Stimulated activated naive CD8-positive, alpha-beta T cell treated with anti-CD3 and anti-CD28 coated beads, Interleukin-15, amount 100 ng/mL, for 72 hours (primary cell): ENCODE data around the gene ETFBKMT.
"Not testable (repeated sequence)": the region's sequence is repeated elsewhere in the genome, so short reads cannot be mapped to it uniquely, and the experiment has no call there.

Experiments used
- ATAC-seq: fragments of 150-1000 bp; cut with Tn5 transposase; 2 replicates; pipeline ENCODE4 v1.10.0; 2021; ENCODE audit warnings: mild to moderate bottlenecking, moderate library complexity
- DNase-seq, 2 donors: peaks; one replicate each; pipeline ENCODE4 v3.0.0; 2021 to 2022
- H3K27ac Mint-ChIP-seq, 2 donors: one replicate each; pipeline ENCODE4 v1.8.0; 2022; ENCODE audit warnings: mild to moderate bottlenecking in 2 of 2, mixed read lengths in 2 of 2, moderate library complexity in 2 of 2
- H3K27me3 Mint-ChIP-seq: one replicate; pipeline ENCODE4 v1.8.0; 2022; ENCODE audit warnings: mixed read lengths
- H3K4me1 Mint-ChIP-seq: one replicate; pipeline ENCODE4 v1.8.0; 2022; ENCODE audit warnings: mild to moderate bottlenecking, mixed read lengths
- H3K4me3 Mint-ChIP-seq, 2 donors: one replicate each; pipeline ENCODE4 v1.8.0; 2022; ENCODE audit warnings: mild to moderate bottlenecking in 2 of 2, mixed read lengths in 2 of 2, moderate library complexity in 1 of 2
- H3K9me3 Mint-ChIP-seq, 2 donors: one replicate each; pipeline ENCODE4 v1.8.0; 2022; ENCODE audit warnings: mixed read lengths in 2 of 2

ETFBKMT gene

GRCh38 chr12:31685801-31686200, 26.3 kb downstream of the ETFBKMT start:
- DNase-seq (no peak), ATAC-seq (no peak)
- Mint-ChIP-seq H3K27me3 (no peaks in the 10 kb centered on the region), H3K9me3 (peaks cover 8 to 14% of the 10 kb centered on the region in 2 donors), H3K27ac (no peak overlapping the region), H3K4me3 (no peak overlapping the region), H3K4me1 (peaks cover 11% of the 10 kb centered on the region)

GRCh38 chr12:31687101-31687527, 27.6 kb downstream of the ETFBKMT start:
- no peak for ATAC-seq
- Mint-ChIP-seq H3K9me3 (peaks cover 7 to 12% of the 10 kb centered on the region in 2 donors), H3K4me1 (peaks cover 9% of the 10 kb centered on the region), H3K27me3 (no peaks in the 10 kb centered on the region), H3K27ac (no peak overlapping the region), H3K4me3 (no peak overlapping the region)
- DNase-seq: no peak

GRCh38 chr12:31689921-31690320, 30.4 kb downstream of the ETFBKMT start:
- ATAC-seq, DNase-seq, H3K27ac Mint-ChIP-seq, H3K4me3 Mint-ChIP-seq, H3K4me1 Mint-ChIP-seq, H3K27me3 Mint-ChIP-seq, H3K9me3 Mint-ChIP-seq: not testable (repeated sequence)

GRCh38 chr12:31702047-31702446, 42.6 kb downstream of the ETFBKMT start:
- ATAC-seq (no peak), DNase-seq (no peak)
- no peak overlapping the region for H3K4me3 Mint-ChIP-seq
- peaks cover 24% of the 10 kb centered on the region for H3K4me1 Mint-ChIP-seq
- H3K27me3 Mint-ChIP-seq: no peaks in the 10 kb centered on the region
- no peak overlapping the region for H3K27ac Mint-ChIP-seq
- H3K9me3 Mint-ChIP-seq: peaks cover 0 to 8% of the 10 kb centered on the region in 2 donors

- DNase-seq (no peak), ATAC-seq (no peak)
- Mint-ChIP-seq H3K4me1 (peaks cover 24% of the 10 kb centered on the region), H3K9me3 (peaks cover 12 to 41% of the 10 kb centered on the region in 2 donors), H3K27ac (peak overlapping the region in 1 of 2 donors; percentile 51), H3K4me3 (no peak overlapping the region), H3K27me3 (no peaks in the 10 kb centered on the region)
Observed at GRCh38 chr12:31705621-31706020, 46.1 kb downstream of the ETFBKMT start.

GRCh38 chr12:31708118-31708517, 48.6 kb downstream of the ETFBKMT start:
- H3K27ac Mint-ChIP-seq, H3K27me3 Mint-ChIP-seq, DNase-seq, H3K4me3 Mint-ChIP-seq, ATAC-seq: not testable (repeated sequence)
- Mint-ChIP-seq H3K9me3 (peaks cover 12 to 44% of the 10 kb centered on the region in 2 donors), H3K4me1 (peaks cover 24% of the 10 kb centered on the region)

GRCh38 chr12:31710021-31710818, 50.7 kb downstream of the ETFBKMT start:
- no peak for DNase-seq
- Mint-ChIP-seq H3K4me3 (no peak overlapping the region), H3K27ac (peak overlapping the region; percentile 1 to 33), H3K27me3 (no peaks in the 10 kb centered on the region), H3K9me3 (peaks cover 14 to 44% of the 10 kb centered on the region in 2 donors), H3K4me1 (peaks cover 12% of the 10 kb centered on the region)
- no peak for ATAC-seq

GRCh38 chr12:31712877-31713276, 53.4 kb downstream of the ETFBKMT start:
- DNase-seq (no peak), ATAC-seq (no peak)
- Mint-ChIP-seq H3K27me3 (no peaks in the 10 kb centered on the region), H3K4me3 (no peak overlapping the region), H3K27ac (no peak overlapping the region), H3K4me1 (no peaks in the 10 kb centered on the region), H3K9me3 (peaks cover 22 to 35% of the 10 kb centered on the region in 2 donors)

GRCh38 chr12:31714406-31715271, 55.2 kb downstream of the ETFBKMT start:
- Mint-ChIP-seq H3K27me3 (no peaks in the 10 kb centered on the region), H3K9me3 (peaks cover 18 to 19% of the 10 kb centered on the region in 2 donors), H3K4me1 (no peaks in the 10 kb centered on the region)

GRCh38 chr12:31715283-31715825, 55.9 kb downstream of the ETFBKMT start:
- Mint-ChIP-seq H3K27me3 (no peaks in the 10 kb centered on the region), H3K9me3 (peaks cover 12 to 19% of the 10 kb centered on the region in 2 donors), H3K27ac (peak overlapping the region in 1 of 2 donors; percentile 59), H3K4me1 (no peaks in the 10 kb centered on the region), H3K4me3 (no peak overlapping the region)
- no peak for ATAC-seq
- DNase-seq: no peak

More at GRCh38 chr12:31714406-31715271, 55.2 kb downstream of the ETFBKMT start:
- DNase-seq (no peak), ATAC-seq (no peak)
- peak overlapping the region in 1 of 2 donors; percentile 59 for H3K27ac Mint-ChIP-seq
- no peak overlapping the region for H3K4me3 Mint-ChIP-seq

GRCh38 chr12:31716998-31717397, 57.5 kb downstream of the ETFBKMT start:
- H3K27ac Mint-ChIP-seq, H3K4me1 Mint-ChIP-seq, ATAC-seq, H3K4me3 Mint-ChIP-seq, H3K27me3 Mint-ChIP-seq, DNase-seq: not testable (repeated sequence)
- peaks cover 7 to 19% of the 10 kb centered on the region in 2 donors for H3K9me3 Mint-ChIP-seq

GRCh38 chr12:31718542-31719198, 59.2 kb downstream of the ETFBKMT start:
- ATAC-seq, H3K27ac Mint-ChIP-seq, DNase-seq, H3K27me3 Mint-ChIP-seq, H3K4me3 Mint-ChIP-seq: not testable (repeated sequence)
- Mint-ChIP-seq H3K4me1 (peaks cover 16% of the 10 kb centered on the region), H3K9me3 (peaks cover 7 to 19% of the 10 kb centered on the region in 2 donors)

- ATAC-seq (no peak), DNase-seq (no peak)
- peaks cover 47% of the 10 kb centered on the region for H3K4me1 Mint-ChIP-seq
Observed at GRCh38 chr12:31722580-31722979, 63.1 kb downstream of the ETFBKMT start.

More at GRCh38 chr12:31722580-31722979, 63.1 kb downstream of the ETFBKMT start:
- H3K4me3 Mint-ChIP-seq: peak overlapping the region; percentile 26 to 31
- H3K27ac Mint-ChIP-seq: no peak overlapping the region
- no peaks in the 10 kb centered on the region for H3K27me3 Mint-ChIP-seq
- H3K9me3 Mint-ChIP-seq: peaks cover 0 to 6% of the 10 kb centered on the region in 2 donors
